GM12878 (cell line): Measurements from ENCODE around the gene VEPH1.

Source experiments
- E2F8 ChIP-seq: fragments of 450-650 bp; IDR thresholded peaks from 2 replicates; pipeline ENCODE4 v1.6.1; 2018; ENCODE audit warnings: mild to moderate bottlenecking, low read depth, moderate library complexity; ENCODE audit not compliant: partially characterized antibody
- RAD21 ChIP-seq: IDR thresholded peaks from 2 replicates; pipeline ENCODE4 v1.6.1; 2011; ENCODE audit warnings: mild to moderate bottlenecking, low read depth, low read length, moderate library complexity; ENCODE audit not compliant: insufficient read depth
- USF2 ChIP-seq: IDR thresholded peaks from 2 replicates; pipeline ENCODE4 v1.6.1; 2011; ENCODE audit warnings: low read depth, low read length, improper control_type of control experiment, borderline replicate concordance

GRCh38 chr3:157412323-157412855 is 90.8 kb downstream of the VEPH1 start:
- TF ChIP-seq RAD21 (no peak), USF2 (no peak), E2F8 (no peak)
